Mononuclear cell (primary cell): Measurements from ENCODE around the gene SRGAP1. TPM values are rescaled to one million over a fixed set of nuclear protein-coding genes. Genes with fewer than 3 reads are reported as not detected.
"Not testable (repeated sequence)": the region's sequence is repeated elsewhere in the genome, so short reads cannot be mapped to it uniquely, and the experiment has no call there.

ENCODE experiments used
- H3K27me3 ChIP-seq: 2 replicates; pipeline ENCODE4 v1.6.0; 2011; ENCODE audit warnings: low read length, control low read depth; ENCODE audit not compliant: insufficient read depth
- H3K4me1 ChIP-seq: 2 replicates; pipeline ENCODE4 v1.5.1; 2011; ENCODE audit warnings: mild to moderate bottlenecking, low read length, control low read depth; ENCODE audit not compliant: insufficient read depth
- H3K4me3 ChIP-seq: 2 replicates; pipeline ENCODE4 v1.5.1; 2011; ENCODE audit warnings: mild to moderate bottlenecking, low read length, moderate library complexity
- H3K9me3 ChIP-seq: 2 replicates; pipeline ENCODE4 v1.5.1; 2011; ENCODE audit warnings: low read depth, mild to moderate bottlenecking, control low read depth, low read length
- total RNA-seq: library from RNA; depleted of rRNA; stranded (reverse); fragments of >200 nt; gene quantifications from one replicate; pipeline ENCODE4 v1.2.3, GENCODE V29; 2012

The SRGAP1 gene
- total RNA-seq, 1 donor = 2.1 TPM

DNA sequence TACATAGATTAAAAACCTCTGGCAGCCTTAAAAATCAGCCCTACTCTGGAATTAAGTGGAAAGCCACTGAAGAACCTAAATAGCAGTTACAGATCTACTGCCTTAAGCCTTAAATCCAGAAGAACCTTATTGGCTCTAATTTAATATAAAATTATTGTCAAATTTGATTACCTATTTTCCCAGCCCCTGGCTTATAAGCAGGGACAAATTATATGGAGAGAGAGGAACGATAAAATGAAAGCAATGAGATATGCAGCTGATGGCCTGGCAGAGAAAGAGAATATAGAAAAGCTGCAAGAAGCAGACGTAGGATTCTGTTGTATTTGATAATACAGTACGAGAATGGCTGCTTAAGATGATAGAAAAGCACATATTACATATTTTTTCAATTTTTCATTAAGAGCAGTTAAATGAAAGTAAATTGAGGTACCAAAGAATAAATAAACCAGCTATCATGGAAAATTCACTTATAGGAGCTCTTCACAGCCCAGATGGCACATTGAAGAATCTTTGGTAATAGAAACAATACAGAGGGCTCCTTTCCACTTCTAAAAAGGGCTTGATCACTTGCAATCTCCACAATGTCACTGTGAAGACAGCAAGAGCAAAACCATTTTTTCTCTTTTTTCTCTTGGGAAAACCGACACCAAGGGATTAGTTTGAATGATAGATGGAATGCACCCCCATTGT is 248.2 kb downstream of the SRGAP1 start:
- Histone ChIP-seq H3K4me1 (peaks cover 9% of the 10 kb centered on the region), H3K9me3 (no peaks in the 10 kb centered on the region), H3K27me3 (no peaks in the 10 kb centered on the region), H3K4me3 (no peak overlapping the region)

DNA sequence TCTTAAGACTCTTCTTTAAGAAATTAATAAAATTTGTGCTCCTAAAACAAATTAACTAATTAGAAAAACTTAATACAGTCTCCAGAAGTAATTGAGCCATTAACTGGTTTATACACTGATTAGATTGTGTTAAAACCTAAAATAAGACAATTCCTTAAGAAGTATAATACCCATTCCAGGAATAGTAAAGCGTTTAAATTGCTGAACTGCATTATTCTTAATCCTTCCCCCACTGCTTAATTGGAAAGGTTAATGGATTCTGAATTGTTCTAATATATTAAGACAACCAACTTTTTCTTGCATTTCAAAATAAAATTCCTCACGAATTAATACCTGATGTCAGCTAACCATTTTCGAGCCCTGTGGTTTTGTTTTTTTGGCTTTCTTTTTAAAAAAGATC is 249.2 kb downstream of the SRGAP1 start:
- no peaks in the 10 kb centered on the region for H3K9me3 ChIP-seq
- peaks cover under 1% of the 10 kb centered on the region for H3K4me1 ChIP-seq
- no peak overlapping the region for H3K4me3 ChIP-seq
- no peaks in the 10 kb centered on the region for H3K27me3 ChIP-seq

DNA sequence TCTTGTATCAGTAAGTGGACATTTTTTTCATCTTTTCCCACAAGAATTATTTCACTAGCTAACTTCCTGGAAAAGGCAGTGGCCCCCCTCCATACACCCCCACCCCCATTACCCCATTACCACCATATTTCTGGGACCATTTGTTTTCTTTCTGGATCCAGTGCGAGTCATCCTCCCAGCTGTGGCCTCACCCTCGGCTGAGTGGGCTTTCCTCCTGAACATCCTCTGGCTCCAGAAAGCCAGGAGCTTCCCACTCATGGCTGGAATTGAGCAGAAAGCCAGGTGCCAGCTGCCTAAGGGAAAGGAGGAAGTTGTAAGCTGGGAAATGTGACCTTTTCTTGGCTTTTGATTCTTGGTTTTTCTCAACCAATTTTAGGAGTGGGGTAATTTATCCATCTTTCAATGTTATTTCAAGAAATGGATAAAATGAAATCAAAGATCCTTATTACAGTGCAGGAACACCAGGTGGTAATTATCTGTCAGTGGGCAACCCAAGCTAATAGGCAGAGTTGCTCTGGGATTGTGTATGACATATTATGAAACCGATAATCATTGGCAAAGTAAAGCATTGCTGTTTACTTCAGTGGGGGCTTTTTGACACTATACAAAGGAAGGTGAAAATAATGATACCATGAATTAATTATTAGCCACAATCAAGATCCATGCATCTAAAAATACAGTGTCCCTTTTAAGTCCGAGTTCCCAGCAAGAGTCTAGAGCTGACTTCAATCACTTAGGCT is 253.0 kb downstream of the SRGAP1 start:
- Histone ChIP-seq H3K4me1 (no peaks in the 10 kb centered on the region), H3K4me3 (no peak overlapping the region), H3K27me3 (no peaks in the 10 kb centered on the region), H3K9me3 (no peaks in the 10 kb centered on the region)

DNA sequence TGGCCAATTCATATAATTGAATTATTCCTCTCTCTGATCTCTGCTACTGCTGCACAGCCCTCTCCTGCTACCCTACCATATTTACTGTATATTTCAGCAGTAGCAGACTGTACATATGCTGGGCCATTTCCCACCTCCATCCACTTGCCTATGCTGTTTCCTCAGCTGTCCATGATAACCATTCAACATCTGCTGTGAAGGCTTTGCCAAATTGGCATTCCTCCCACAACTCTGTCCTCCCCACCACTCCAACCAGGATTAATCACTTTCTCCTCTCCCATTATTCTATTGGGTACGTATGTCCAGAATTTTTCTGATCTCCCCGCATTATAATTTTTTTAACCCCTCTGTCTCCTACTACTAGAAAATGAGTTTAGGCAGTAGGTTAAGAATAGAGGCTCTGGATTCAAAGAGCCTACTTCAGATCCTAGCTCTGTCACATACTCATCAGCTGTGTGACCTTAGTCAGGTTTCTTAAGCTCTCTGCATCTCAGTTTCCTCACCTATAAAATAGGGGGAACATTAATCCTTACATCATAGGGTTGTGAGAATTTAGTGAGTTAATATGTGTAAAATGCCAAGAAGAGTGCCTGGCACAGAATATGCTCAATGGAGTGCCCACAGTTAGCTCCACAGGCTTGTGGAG is 254.3 kb downstream of the SRGAP1 start:
- no peaks in the 10 kb centered on the region for H3K9me3 ChIP-seq
- H3K27me3 ChIP-seq = no peaks in the 10 kb centered on the region
- no peak overlapping the region for H3K4me3 ChIP-seq
- no peaks in the 10 kb centered on the region for H3K4me1 ChIP-seq

DNA sequence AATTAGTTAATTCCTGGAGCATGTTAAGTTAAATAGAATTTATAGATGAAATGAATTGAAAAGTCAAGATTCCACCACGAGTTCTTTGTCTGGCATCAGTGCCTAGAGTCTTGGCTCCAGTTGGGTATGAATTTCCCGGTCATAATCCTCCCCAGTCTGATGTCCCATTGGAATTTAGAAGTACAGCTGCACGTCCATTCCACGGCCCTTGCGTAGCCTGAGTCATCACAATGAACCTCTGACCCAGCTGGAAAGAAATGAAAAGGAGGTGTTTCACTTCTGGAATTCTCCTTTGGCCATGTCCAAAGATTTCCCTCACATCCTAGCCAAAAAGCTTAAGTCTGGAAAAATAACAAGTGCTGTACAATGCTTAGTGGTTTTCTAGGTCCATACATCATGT is 254.9 kb downstream of the SRGAP1 start:
- H3K4me3 ChIP-seq = no peak overlapping the region
- H3K4me1 ChIP-seq = no peaks in the 10 kb centered on the region
- H3K9me3 ChIP-seq = no peaks in the 10 kb centered on the region
- no peaks in the 10 kb centered on the region for H3K27me3 ChIP-seq

DNA sequence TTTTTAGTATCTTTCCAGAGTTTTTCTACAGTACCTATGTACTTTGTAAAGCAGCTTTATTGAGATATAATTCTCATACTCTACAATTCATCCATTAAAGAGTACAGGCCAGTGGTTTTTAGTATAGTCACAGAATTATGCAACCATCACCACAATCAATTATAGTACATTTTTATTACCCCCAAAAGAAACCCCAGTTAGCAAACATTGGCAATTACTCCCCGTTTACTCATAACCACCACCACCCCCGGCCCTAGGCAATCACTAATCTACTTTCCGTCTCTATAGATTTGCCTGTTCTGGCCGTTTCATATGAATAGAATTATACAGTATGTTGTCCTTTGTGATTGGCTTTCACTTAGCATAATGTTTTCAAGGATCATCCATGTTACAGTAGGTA is 257.8 kb downstream of the SRGAP1 start:
- Histone ChIP-seq H3K4me1 (no peaks in the 10 kb centered on the region), H3K9me3 (no peaks in the 10 kb centered on the region), H3K4me3 (no peak overlapping the region)

DNA sequence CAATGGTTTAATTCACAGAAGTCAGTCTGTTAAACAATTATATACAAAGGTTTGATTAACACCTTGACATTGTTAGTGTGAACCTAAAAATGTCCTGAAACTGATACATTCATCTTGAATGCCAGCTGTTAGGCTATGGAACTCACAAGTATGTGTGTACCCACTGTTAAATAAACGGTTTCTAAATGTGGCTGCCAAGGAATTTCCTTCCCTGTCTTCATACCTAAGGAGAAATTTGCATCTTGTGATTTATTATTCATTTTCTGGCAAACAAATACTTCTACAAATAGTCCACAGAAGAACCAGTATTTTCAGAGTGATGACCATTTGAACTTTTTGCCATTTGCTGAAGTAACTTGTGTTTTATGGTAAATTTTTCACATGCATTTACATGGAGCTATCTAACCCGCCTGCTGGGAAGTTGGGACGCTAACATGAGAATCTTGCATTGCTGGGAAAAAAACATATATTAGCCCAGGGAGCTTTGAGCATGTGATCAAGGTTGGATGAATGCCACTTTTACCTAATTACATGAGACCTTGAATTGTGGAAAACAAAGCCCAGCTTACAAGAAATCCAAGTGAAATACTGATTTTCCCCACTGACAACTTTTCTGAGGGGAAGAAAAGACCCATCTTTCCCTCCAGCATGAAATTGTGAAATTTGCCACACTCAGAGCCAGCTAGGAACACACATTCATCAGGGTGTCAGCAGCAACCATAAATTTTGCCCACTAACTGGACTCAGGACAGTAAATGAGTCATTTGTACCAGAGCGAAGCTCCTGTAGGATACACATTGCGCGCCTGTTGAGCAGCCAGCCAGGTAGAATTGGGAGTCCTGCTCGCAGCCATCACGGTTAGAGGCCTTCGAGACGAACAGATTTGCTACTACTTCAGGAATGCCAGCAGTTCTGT is 259.6 kb downstream of the SRGAP1 start:
- Histone ChIP-seq H3K9me3 (no peaks in the 10 kb centered on the region), H3K4me1 (no peaks in the 10 kb centered on the region), H3K4me3 (no peak overlapping the region), H3K27me3 (no peaks in the 10 kb centered on the region)

More for the DNA sequence above, 257.8 kb downstream of the SRGAP1 start:
- no peaks in the 10 kb centered on the region for H3K27me3 ChIP-seq

DNA sequence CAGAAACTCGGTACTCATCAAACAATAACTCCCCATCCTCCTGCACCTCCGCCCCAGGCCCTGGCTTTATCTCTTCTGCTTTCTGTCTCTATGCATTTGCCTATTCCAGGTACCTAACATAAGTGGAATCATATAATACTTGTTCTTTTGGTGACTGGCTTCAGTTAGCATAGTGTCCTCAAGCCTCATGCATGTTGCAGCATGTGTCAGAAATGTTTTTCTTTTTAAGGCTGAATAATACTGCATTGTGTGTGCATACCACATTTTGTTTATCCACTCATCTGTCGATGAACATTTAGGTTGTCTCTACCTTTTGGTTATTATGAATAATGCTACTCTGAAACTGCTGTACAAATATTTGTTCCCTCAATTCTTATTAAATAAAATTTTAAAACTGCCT is 260.5 kb downstream of the SRGAP1 start:
- Histone ChIP-seq H3K27me3 (no peaks in the 10 kb centered on the region), H3K9me3 (no peaks in the 10 kb centered on the region), H3K4me1 (no peaks in the 10 kb centered on the region), H3K4me3 (no peak overlapping the region)

DNA sequence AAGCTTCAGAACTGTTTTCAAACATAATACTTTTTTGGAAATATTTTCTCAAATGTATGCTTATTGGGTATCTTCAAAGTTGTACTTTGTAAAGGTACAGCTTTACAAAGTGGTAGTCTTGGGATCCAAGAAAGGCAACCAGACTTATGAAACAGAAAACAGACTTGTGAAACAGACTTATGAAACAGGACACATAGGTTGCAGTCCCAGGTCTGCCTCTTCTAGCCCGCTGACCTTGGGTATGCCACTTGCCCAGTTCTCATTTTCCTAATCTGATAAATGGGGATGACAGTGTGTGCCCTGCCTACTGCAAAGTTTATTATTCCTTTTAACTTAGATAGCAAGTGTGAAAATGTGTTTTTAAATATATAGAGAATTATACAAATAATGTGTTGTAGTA is 263.3 kb downstream of the SRGAP1 start:
- Histone ChIP-seq H3K27me3 (no peaks in the 10 kb centered on the region), H3K4me1 (no peaks in the 10 kb centered on the region), H3K4me3 (no peak overlapping the region), H3K9me3 (no peaks in the 10 kb centered on the region)

DNA sequence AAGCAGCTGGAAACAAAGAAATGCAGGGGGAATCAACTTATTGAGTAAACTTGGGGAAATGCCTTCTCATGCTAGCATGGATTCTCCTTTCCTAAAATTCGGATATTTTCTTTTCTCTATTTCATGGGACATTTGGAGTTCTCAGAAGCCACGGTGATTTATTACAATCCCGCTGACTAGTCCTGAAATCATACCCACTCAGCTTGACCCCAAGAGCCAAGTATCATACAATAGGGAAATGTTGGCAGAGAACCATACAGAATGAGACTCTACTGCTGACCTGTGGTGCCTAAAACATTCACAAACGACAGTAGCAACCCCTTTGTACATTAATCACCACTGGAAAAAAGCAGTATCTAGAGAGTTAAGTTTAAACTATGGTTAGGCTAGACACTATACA is 265.2 kb downstream of the SRGAP1 start:
- H3K4me1 ChIP-seq = no peaks in the 10 kb centered on the region
- no peak overlapping the region for H3K4me3 ChIP-seq
- H3K27me3 ChIP-seq = no peaks in the 10 kb centered on the region
- no peaks in the 10 kb centered on the region for H3K9me3 ChIP-seq

DNA sequence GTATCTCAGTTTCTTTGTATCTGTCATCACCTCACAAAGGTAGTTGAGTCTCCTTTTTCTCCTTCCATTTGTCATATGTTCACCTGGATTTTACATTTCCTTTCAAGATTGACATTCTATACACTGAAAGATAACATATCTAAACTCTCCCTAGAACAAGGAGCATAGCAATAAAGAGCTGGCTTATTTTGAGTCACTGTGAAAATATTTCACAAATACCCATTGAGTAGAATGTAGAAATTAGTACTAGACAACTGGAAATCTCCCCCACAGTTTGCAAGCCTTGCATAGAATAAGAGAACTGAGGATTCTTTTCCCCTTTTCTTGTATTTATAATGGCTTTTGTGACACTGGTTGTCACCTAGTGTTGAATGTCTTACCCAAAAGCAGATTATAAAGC is 266.4 kb downstream of the SRGAP1 start:
- H3K4me3 ChIP-seq = no peak overlapping the region
- no peaks in the 10 kb centered on the region for H3K4me1 ChIP-seq

DNA sequence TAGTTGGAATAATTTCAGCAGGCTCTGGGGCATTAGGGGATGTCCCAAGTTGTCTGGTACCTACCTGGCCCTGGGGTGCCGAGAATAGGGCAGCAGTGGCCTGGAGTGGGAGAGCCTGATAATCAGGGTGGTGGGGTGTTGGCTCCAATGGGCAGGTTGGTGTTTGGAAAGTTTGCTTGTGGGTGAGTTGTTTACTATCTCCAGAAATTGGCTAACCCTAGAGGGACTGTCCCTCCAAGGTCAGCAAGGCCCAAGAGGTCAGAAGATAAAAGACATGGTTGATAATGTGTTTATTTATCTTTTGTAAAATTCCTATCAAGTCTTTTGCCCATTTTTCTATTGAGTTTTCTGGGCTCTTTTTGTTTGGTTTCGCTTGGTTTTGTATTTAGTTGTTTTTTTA is 272.5 kb downstream of the SRGAP1 start:
- no peaks in the 10 kb centered on the region for H3K4me1 ChIP-seq
- no peaks in the 10 kb centered on the region for H3K27me3 ChIP-seq
- no peaks in the 10 kb centered on the region for H3K9me3 ChIP-seq
- no peak overlapping the region for H3K4me3 ChIP-seq

More for the DNA sequence above, 266.4 kb downstream of the SRGAP1 start:
- H3K9me3 ChIP-seq = no peaks in the 10 kb centered on the region
- H3K27me3 ChIP-seq = no peaks in the 10 kb centered on the region

DNA sequence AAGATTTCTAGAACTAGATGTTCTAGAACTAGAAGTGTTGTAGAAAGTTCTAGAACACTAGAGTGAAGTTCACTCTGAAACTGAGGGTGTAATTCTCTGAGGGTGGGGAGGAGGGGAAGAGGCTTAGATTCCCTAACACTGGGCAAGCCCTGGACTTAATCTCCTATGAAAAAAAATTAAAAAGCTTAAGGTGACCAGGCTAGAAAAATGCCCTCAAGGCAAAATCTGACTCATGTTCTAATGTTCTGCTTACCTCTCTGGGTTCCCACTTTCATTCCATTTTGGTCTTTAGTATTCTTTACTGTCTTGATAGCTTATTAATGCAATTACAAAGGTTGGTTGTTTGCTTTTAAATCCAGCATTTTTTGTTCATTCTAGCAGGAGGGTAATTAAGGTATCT is 276.1 kb downstream of the SRGAP1 start:
- Histone ChIP-seq H3K4me1 (no peaks in the 10 kb centered on the region), H3K4me3 (no peak overlapping the region), H3K27me3 (no peaks in the 10 kb centered on the region), H3K9me3 (no peaks in the 10 kb centered on the region)

DNA sequence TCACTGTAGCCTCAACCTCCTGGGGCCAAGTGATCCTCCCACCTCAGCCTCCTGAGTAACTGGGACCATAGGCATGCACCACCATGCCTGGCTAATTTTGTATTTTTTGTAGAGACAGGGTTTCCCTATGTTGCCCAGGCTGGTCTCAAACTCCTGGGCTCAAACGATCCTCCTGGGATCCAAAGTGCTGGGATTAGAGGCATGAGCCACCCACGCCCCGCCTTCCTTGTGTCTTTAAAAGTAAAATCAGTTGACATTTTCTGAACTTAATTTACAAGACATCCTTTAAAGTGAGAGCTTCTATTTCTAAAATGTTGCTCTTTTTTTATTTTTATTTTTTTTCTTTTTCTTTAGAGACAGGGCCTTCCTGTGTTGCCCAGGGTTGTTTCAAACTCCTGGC is 276.6 kb downstream of the SRGAP1 start:
- not testable (repeated sequence) for H3K27me3 ChIP-seq, H3K4me1 ChIP-seq

DNA sequence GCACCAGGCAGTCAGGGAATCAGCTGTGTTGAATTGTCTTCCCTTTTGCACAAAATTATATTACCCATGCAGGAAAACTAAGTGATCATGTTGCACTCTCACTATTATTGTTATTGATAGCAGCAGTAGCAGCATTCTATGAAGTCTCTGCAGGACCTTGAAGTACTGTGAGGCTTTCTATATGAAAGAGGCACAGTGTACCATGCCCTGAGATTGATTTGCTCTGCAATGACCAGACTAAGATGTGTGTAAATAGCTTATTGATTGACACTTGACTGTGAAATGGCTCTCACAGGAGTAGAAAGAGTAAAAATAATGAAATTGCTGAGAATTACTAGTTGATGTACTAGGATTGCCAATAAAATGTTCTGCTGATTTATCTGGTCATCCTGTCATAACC is 277.7 kb downstream of the SRGAP1 start:
- no peaks in the 10 kb centered on the region for H3K4me1 ChIP-seq
- H3K4me3 ChIP-seq = no peak overlapping the region
- H3K9me3 ChIP-seq = no peaks in the 10 kb centered on the region
- H3K27me3 ChIP-seq = no peaks in the 10 kb centered on the region

More for the DNA sequence above, 276.6 kb downstream of the SRGAP1 start:
- not testable (repeated sequence) for H3K4me3 ChIP-seq, H3K9me3 ChIP-seq
